Panc1 (cell line): ENCODE results near the gene ABCF3. TPM values are rescaled to one million over a fixed set of nuclear protein-coding genes. Genes with fewer than 3 reads are reported as not detected.

Source experiments
- ATAC-seq: fragments of 200-7000 bp; cut with Tn5 transposase; 2 replicates; pipeline ENCODE4 v1.9.1; 2020; ENCODE audit warnings: mild to moderate bottlenecking, moderate library complexity
- BruUV-seq: library from RNA; stranded (reverse); fragments of 400-500 nt; replicated peaks from 2 replicates; lab custom pipeline; 2021; lab: Mats Ljungman, UMichigan
- CTCF ChIA-PET: fragments of 300-600 bp; sonication (Branson Sonifier 250); formaldehyde crosslinking; loops from one replicate; lab custom pipeline; 2022; ENCODE audit warnings: antibody characterized with exemption; lab: Charles Lee
- POLR2A ChIA-PET: fragments of 300-600 bp; sonication (Branson Sonifier 250); formaldehyde crosslinking; loops from one replicate; lab custom pipeline; 2022; ENCODE audit warnings: antibody characterized with exemption; lab: Charles Lee
- DNase-seq: peaks from one replicate; pipeline ENCODE4 v3.0.0-alpha.2; 2010; ENCODE audit warnings: low read depth, low spot score
- H3K27ac ChIP-seq: 2 replicates; pipeline ENCODE4 v1.5.1; 2011; ENCODE audit warnings: mild to moderate bottlenecking, low read length, inconsistent platforms
- H3K27me3 ChIP-seq: fragments of 200-500 bp; sonication (Bioruptor generic); 2 replicates; pipeline ENCODE4 v1.6.0; 2014; ENCODE audit warnings: low read length, inconsistent platforms; ENCODE audit not compliant: control insufficient read depth, insufficient read depth
- H3K36me3 ChIP-seq: fragments of 200-500 bp; sonication (Bioruptor generic); 2 replicates; pipeline ENCODE4 v1.5.1; 2014; ENCODE audit warnings: inconsistent platforms, mild to moderate bottlenecking, low read length, moderate library complexity; ENCODE audit not compliant: control insufficient read depth, insufficient read depth
- H3K4me1 ChIP-seq: 2 replicates; pipeline ENCODE4 v1.5.1; 2011; ENCODE audit warnings: inconsistent platforms, mild to moderate bottlenecking, low read length, moderate library complexity; ENCODE audit not compliant: control insufficient read depth, insufficient read depth
- H3K4me3 ChIP-seq, 2 experiments: 2 replicates each; pipeline ENCODE4 v1.5.1; 2011 to 2012; ENCODE audit warnings: low read depth in 2 of 2, low read length in 2 of 2, mild to moderate bottlenecking in 2 of 2, inconsistent platforms in 1 of 2, moderate library complexity in 1 of 2
- H3K9me3 ChIP-seq: fragments of 200-500 bp; sonication (Bioruptor generic); 2 replicates; pipeline ENCODE4 v1.5.1; 2014; ENCODE audit warnings: low read depth, mild to moderate bottlenecking, inconsistent platforms, low read length, moderate library complexity; ENCODE audit not compliant: control insufficient read depth, insufficient read depth
- POLR2AphosphoS5 ChIP-seq: IDR thresholded peaks from 2 replicates; pipeline ENCODE4 v1.6.1; 2012; ENCODE audit warnings: mild to moderate bottlenecking, low read depth, low read length, moderate library complexity
- SIN3A ChIP-seq: IDR thresholded peaks from 2 replicates; pipeline ENCODE4 v1.6.1; 2012; ENCODE audit warnings: low read depth, mild to moderate bottlenecking, low read length, moderate library complexity, borderline replicate concordance; ENCODE audit not compliant: insufficient read depth
- TCF7L2 ChIP-seq: IDR thresholded peaks from 2 replicates; pipeline ENCODE4 v1.6.1; 2011; ENCODE audit warnings: mild to moderate bottlenecking, low read depth, low read length, inconsistent platforms
- in situ Hi-C: cut with HindIII; loops from 2 replicates; pipeline ENCODE4 v1.10.0; 2016; ENCODE audit warnings: low sequenced_read_pairs, low pct_unique_long_range_greater_than_20kb
- intact Hi-C: fragments of 100-400 bp; cut with micrococcal nuclease; formaldehyde crosslinking; loops from one replicate; pipeline ENCODE4 v1.10.0; 2022; ENCODE audit not compliant: unreplicated experiment
- total RNA-seq: library from RNA; stranded (reverse); gene quantifications from one replicate; pipeline ENCODE4 v1.2.1, GENCODE V29; 2021; ENCODE audit not compliant: unreplicated experiment
- TF ChIP-seq, protein P1 (sequence below): fragments of 450-650 bp; IDR thresholded peaks from 2 replicates; pipeline ENCODE4 v1.5.1; 2017; ENCODE audit warnings: mild to moderate bottlenecking
- TF ChIP-seq, protein P2 (sequence below), 2 experiments: IDR thresholded peaks; 2 replicates each; pipeline ENCODE4 v1.6.1; 2011 to 2012; ENCODE audit warnings: low read depth in 2 of 2, control low read depth in 1 of 2, low read length in 1 of 2, mild to moderate bottlenecking in 1 of 2, moderate library complexity in 1 of 2; ENCODE audit not compliant: insufficient read depth in 1 of 2

The ABCF3 gene
- total RNA-seq, 1 experiment from 2014 or later: 101 TPM

GRCh38 chr3:184188080-184188479 lies 2.1 kb downstream of the ABCF3 start:
- no peak overlapping the region for H3K27ac ChIP-seq
- TF ChIP-seq POLR2AphosphoS5 (no peak), SIN3A (no peak), TCF7L2 (no peak)
- TF ChIP-seq, protein P1, sequence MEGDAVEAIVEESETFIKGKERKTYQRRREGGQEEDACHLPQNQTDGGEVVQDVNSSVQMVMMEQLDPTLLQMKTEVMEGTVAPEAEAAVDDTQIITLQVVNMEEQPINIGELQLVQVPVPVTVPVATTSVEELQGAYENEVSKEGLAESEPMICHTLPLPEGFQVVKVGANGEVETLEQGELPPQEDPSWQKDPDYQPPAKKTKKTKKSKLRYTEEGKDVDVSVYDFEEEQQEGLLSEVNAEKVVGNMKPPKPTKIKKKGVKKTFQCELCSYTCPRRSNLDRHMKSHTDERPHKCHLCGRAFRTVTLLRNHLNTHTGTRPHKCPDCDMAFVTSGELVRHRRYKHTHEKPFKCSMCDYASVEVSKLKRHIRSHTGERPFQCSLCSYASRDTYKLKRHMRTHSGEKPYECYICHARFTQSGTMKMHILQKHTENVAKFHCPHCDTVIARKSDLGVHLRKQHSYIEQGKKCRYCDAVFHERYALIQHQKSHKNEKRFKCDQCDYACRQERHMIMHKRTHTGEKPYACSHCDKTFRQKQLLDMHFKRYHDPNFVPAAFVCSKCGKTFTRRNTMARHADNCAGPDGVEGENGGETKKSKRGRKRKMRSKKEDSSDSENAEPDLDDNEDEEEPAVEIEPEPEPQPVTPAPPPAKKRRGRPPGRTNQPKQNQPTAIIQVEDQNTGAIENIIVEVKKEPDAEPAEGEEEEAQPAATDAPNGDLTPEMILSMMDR: no peak
- TF ChIP-seq, protein P2, sequence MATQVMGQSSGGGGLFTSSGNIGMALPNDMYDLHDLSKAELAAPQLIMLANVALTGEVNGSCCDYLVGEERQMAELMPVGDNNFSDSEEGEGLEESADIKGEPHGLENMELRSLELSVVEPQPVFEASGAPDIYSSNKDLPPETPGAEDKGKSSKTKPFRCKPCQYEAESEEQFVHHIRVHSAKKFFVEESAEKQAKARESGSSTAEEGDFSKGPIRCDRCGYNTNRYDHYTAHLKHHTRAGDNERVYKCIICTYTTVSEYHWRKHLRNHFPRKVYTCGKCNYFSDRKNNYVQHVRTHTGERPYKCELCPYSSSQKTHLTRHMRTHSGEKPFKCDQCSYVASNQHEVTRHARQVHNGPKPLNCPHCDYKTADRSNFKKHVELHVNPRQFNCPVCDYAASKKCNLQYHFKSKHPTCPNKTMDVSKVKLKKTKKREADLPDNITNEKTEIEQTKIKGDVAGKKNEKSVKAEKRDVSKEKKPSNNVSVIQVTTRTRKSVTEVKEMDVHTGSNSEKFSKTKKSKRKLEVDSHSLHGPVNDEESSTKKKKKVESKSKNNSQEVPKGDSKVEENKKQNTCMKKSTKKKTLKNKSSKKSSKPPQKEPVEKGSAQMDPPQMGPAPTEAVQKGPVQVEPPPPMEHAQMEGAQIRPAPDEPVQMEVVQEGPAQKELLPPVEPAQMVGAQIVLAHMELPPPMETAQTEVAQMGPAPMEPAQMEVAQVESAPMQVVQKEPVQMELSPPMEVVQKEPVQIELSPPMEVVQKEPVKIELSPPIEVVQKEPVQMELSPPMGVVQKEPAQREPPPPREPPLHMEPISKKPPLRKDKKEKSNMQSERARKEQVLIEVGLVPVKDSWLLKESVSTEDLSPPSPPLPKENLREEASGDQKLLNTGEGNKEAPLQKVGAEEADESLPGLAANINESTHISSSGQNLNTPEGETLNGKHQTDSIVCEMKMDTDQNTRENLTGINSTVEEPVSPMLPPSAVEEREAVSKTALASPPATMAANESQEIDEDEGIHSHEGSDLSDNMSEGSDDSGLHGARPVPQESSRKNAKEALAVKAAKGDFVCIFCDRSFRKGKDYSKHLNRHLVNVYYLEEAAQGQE (IDR thresholded peaks at IDR 0.05; ENCODE audit: insufficient read depth in 1 of 2, low read depth in 2 of 2, low read length in 1 of 2): no peak
- H3K36me3 ChIP-seq: peaks cover 28% of the 10 kb centered on the region
- intact Hi-C loops: no loop called here
- H3K4me3 ChIP-seq: no peak overlapping the region
- ATAC-seq: no peak
- in situ Hi-C loops: no loop called here
- ChIA-PET POLR2A (no interaction called here), CTCF (no interaction called here)
- no TSS peak for BruUV-seq
- H3K9me3 ChIP-seq: no peaks in the 10 kb centered on the region
- DNase-seq: no peak
- peaks cover 15% of the 10 kb centered on the region for H3K4me1 ChIP-seq
- no peaks in the 10 kb centered on the region for H3K27me3 ChIP-seq

- Histone ChIP-seq H3K27ac (no peak overlapping the region), H3K36me3 (peaks cover 36% of the 10 kb centered on the region)
- no TSS peak for BruUV-seq
These were observed 3.4 kb downstream of the ABCF3 start for GRCh38 chr3:184189421-184189820.

More at GRCh38 chr3:184189421-184189820, 3.4 kb downstream of the ABCF3 start:
- TF ChIP-seq, protein P2 (IDR thresholded peaks at IDR 0.05; ENCODE audit: insufficient read depth in 1 of 2, low read depth in 2 of 2, low read length in 1 of 2): no peak
- TF ChIP-seq SIN3A (no peak), TCF7L2 (no peak), POLR2AphosphoS5 (no peak)
- TF ChIP-seq, protein P1: no peak
- intact Hi-C loops (no loop called here), in situ Hi-C loops (no loop called here)
- H3K9me3 ChIP-seq: no peaks in the 10 kb centered on the region
- ATAC-seq (no peak), DNase-seq (no peak)
- POLR2A ChIA-PET: no interaction called here
- no peak overlapping the region for H3K4me3 ChIP-seq
- H3K27me3 ChIP-seq: no peaks in the 10 kb centered on the region
- peaks cover 15% of the 10 kb centered on the region for H3K4me1 ChIP-seq
- CTCF ChIA-PET: no interaction called here
